Measurements from ENCODE around the gene HEMGN.

The HEMGN gene

DNA sequence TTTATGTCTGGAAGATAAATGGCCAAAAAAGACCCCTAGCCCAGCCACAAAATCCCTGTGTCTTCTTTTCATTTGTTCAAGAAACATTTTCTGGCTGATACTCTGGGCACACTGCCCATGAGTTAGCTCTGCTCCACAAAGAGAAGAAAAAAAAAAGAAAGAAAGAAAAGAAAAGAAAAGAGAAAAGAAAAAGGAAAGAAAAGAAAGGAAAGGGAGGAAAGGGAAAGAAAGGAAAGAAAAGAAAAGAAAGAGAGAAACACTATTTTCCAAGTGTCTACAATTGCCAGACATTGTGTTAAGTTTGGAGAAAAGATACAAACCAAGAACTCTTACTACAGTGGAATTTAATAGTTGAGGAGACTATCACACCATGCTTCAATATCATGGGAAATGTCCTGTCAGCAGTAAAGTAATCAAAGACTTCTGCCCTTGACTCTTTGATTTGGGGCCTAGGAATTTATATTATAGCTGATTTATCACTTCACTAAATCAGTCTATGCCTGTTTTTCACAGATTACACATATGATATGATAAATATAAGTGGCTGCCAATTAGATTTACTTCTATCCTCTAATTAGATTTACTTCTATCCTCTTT, 18.7 kb downstream of the HEMGN start:
- H3K9ac ChIP-seq (ENCODE audit: low read length in 5 of 5) = no peak overlapping the region
- H3K9me3 ChIP-seq (ENCODE audit: control insufficient read depth in 5 of 5, low read length in 5 of 5) = no peaks in the 10 kb centered on the region
- H3K27me3 ChIP-seq (ENCODE audit: control insufficient read depth in 5 of 5, insufficient read depth in 4 of 5, low read length in 5 of 5) = no peaks in the 10 kb centered on the region
- peaks cover 2 to 51% (median 40%) of the 10 kb centered on the region in 5 donors for H3K4me1 ChIP-seq (ENCODE audit: control insufficient read depth in 5 of 5, insufficient read depth in 5 of 5, low read length in 5 of 5)
- no peak overlapping the region for H3K4me3 ChIP-seq (ENCODE audit: low read depth in 1 of 5, low read length in 5 of 5)
- peaks cover 0 to 11% (median 7%) of the 10 kb centered on the region in 5 donors for H3K36me3 ChIP-seq (ENCODE audit: control insufficient read depth in 5 of 5, insufficient read depth in 5 of 5, low read length in 5 of 5)
- peak overlapping the region; percentile 17 for H3K27ac ChIP-seq (ENCODE audit: low read depth, low read length)

DNA sequence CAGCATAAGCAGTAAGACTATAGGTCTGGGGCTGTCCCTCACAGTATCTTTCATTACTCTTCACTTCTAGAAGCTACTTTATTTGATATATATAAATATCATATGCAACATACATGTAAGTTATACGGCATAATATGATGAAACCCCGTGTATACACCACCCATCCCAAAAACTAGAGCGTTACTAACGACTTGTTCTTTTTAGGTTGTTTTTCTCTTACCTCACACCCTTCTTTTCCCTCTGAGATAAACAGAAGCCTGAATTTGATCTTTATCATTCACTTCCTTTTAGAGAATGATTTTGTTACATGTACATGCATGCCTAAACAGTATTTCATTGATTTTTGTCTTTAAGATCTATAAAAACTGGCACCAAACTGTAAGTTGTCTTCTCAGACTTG, 19.4 kb downstream of the HEMGN start:
- H3K36me3 ChIP-seq (ENCODE audit: control insufficient read depth in 5 of 5, insufficient read depth in 5 of 5, low read length in 5 of 5) = peaks cover 0 to 11% (median 7%) of the 10 kb centered on the region in 5 donors
- no peak overlapping the region for H3K27ac ChIP-seq (ENCODE audit: low read depth, low read length)
- H3K4me1 ChIP-seq (ENCODE audit: control insufficient read depth in 5 of 5, insufficient read depth in 5 of 5, low read length in 5 of 5) = peaks cover 2 to 47% (median 39%) of the 10 kb centered on the region in 5 donors
- no peak overlapping the region for H3K9ac ChIP-seq (ENCODE audit: low read length in 5 of 5)
- H3K27me3 ChIP-seq (ENCODE audit: control insufficient read depth in 5 of 5, insufficient read depth in 4 of 5, low read length in 5 of 5) = no peaks in the 10 kb centered on the region
- no peak overlapping the region for H3K4me3 ChIP-seq (ENCODE audit: low read depth in 1 of 5, low read length in 5 of 5)
- no peaks in the 10 kb centered on the region for H3K9me3 ChIP-seq (ENCODE audit: control insufficient read depth in 5 of 5, low read length in 5 of 5)

DNA sequence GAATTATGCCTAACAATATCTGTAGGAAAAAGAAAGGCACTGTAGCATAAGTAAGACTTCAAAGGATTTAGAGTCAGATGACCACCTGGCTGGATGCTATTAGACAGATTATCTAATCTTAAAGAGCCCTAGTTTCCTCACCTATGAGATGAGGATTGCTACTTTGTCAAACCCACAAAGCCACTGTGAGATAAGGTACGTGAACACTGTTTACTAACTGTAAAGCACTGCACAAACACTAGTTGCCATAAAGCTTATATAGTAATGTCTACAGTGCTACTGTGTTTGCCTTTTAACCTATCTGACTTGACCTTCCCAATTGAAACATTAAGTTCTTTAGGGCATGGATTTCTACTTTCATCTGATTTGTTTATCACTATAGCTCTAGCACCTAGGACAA, 26.0 kb downstream of the HEMGN start:
- Histone ChIP-seq H3K9me3 (ENCODE audit: control insufficient read depth in 5 of 5, low read length in 5 of 5) (no peaks in the 10 kb centered on the region), H3K27ac (ENCODE audit: low read depth, low read length) (no peak overlapping the region), H3K4me1 (ENCODE audit: control insufficient read depth in 5 of 5, insufficient read depth in 5 of 5, low read length in 5 of 5) (peaks cover 0 to 42% (median 22%) of the 10 kb centered on the region in 5 donors), H3K9ac (ENCODE audit: low read length in 5 of 5) (no peak overlapping the region), H3K27me3 (ENCODE audit: control insufficient read depth in 5 of 5, insufficient read depth in 4 of 5, low read length in 5 of 5) (no peaks in the 10 kb centered on the region), H3K36me3 (ENCODE audit: control insufficient read depth in 5 of 5, insufficient read depth in 5 of 5, low read length in 5 of 5) (peaks cover 23 to 67% (median 50%) of the 10 kb centered on the region in 5 donors), H3K4me3 (ENCODE audit: low read depth in 1 of 5, low read length in 5 of 5) (no peak overlapping the region)

DNA sequence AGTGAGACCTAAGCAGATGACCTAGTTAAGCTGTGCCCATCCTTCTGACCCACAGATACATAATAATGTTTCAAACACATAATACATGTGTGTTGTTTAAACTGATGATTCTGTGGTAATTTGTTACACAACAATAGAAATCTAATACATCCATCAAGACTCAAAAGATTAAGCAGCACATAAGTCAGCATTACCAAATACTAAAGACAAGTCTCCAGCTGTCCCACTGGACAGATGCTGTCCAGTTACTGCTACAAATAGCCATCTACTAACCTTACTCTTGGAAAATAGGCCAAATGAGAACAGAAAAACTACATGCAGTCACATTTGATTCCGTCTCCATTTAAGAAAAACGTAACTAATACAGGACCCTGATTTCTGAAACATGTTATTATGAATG, 26.4 kb downstream of the HEMGN start:
- no peak overlapping the region for H3K4me3 ChIP-seq (ENCODE audit: low read depth in 1 of 5, low read length in 5 of 5)
- H3K9ac ChIP-seq (ENCODE audit: low read length in 5 of 5) = no peak overlapping the region
- H3K27me3 ChIP-seq (ENCODE audit: control insufficient read depth in 5 of 5, insufficient read depth in 4 of 5, low read length in 5 of 5) = no peaks in the 10 kb centered on the region
- H3K36me3 ChIP-seq (ENCODE audit: control insufficient read depth in 5 of 5, insufficient read depth in 5 of 5, low read length in 5 of 5) = peaks cover 23 to 67% (median 50%) of the 10 kb centered on the region in 5 donors
- no peak overlapping the region for H3K27ac ChIP-seq (ENCODE audit: low read depth, low read length)
- no peaks in the 10 kb centered on the region for H3K9me3 ChIP-seq (ENCODE audit: control insufficient read depth in 5 of 5, low read length in 5 of 5)
- peaks cover 0 to 44% (median 26%) of the 10 kb centered on the region in 5 donors for H3K4me1 ChIP-seq (ENCODE audit: control insufficient read depth in 5 of 5, insufficient read depth in 5 of 5, low read length in 5 of 5)

DNA sequence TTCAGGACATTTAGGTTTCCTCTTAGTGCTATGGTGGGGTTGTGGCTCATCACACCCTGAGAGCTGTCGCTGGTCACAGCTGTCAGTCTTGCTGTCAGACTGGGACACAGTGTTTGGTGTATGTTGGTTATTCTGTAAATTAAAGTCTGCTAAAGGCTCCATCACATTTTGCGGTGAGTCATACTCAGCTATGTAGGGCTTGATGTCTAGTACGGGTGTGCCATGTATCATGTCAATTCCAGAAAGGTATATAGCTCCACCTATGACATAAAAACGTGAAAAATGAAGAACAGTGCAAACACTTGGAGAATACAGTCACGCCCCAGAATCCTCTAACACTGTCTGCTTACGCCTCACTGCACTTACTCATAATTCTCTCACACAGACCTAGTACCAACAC, 27.6 kb downstream of the HEMGN start:
- no peak overlapping the region for H3K27ac ChIP-seq (ENCODE audit: low read depth, low read length)
- H3K27me3 ChIP-seq (ENCODE audit: control insufficient read depth in 5 of 5, insufficient read depth in 4 of 5, low read length in 5 of 5) = no peaks in the 10 kb centered on the region
- H3K4me3 ChIP-seq (ENCODE audit: low read depth in 1 of 5, low read length in 5 of 5) = no peak overlapping the region
- H3K36me3 ChIP-seq (ENCODE audit: control insufficient read depth in 5 of 5, insufficient read depth in 5 of 5, low read length in 5 of 5) = peaks cover 23 to 60% (median 47%) of the 10 kb centered on the region in 5 donors
- peaks cover 5 to 44% (median 28%) of the 10 kb centered on the region in 5 donors for H3K4me1 ChIP-seq (ENCODE audit: control insufficient read depth in 5 of 5, insufficient read depth in 5 of 5, low read length in 5 of 5)
- H3K9ac ChIP-seq (ENCODE audit: low read length in 5 of 5) = no peak overlapping the region
- H3K9me3 ChIP-seq (ENCODE audit: control insufficient read depth in 5 of 5, low read length in 5 of 5) = no peaks in the 10 kb centered on the region

DNA sequence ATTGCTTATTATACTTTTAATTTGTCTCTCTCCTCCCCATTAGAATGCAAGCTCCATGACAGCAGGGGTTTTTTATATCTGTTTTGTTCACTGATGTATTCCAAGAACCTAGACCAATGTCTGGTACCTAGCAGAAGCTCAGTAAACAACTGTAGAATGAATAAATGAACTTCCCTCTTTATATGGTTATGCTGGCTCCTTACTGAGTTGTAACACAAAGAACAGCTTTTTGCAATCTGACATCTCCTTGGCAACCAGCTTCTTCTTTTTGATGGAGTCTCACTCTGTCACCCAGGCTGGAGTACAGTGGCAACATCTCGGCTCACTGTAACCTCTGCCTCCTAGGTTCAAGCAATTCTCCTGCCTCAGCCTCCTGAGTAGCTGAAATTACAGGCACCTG, 29.3 kb downstream of the HEMGN start:
- no peaks in the 10 kb centered on the region for H3K27me3 ChIP-seq (ENCODE audit: control insufficient read depth in 5 of 5, insufficient read depth in 4 of 5, low read length in 5 of 5)
- H3K36me3 ChIP-seq (ENCODE audit: control insufficient read depth in 5 of 5, insufficient read depth in 5 of 5, low read length in 5 of 5) = peaks cover 23 to 59% (median 47%) of the 10 kb centered on the region in 5 donors
- H3K9ac ChIP-seq (ENCODE audit: low read length in 5 of 5) = no peak overlapping the region
- peaks cover 5 to 42% (median 25%) of the 10 kb centered on the region in 5 donors for H3K4me1 ChIP-seq (ENCODE audit: control insufficient read depth in 5 of 5, insufficient read depth in 5 of 5, low read length in 5 of 5)
- no peak overlapping the region for H3K27ac ChIP-seq (ENCODE audit: low read depth, low read length)
- no peaks in the 10 kb centered on the region for H3K9me3 ChIP-seq (ENCODE audit: control insufficient read depth in 5 of 5, low read length in 5 of 5)
- no peak overlapping the region for H3K4me3 ChIP-seq (ENCODE audit: low read depth in 1 of 5, low read length in 5 of 5)

DNA sequence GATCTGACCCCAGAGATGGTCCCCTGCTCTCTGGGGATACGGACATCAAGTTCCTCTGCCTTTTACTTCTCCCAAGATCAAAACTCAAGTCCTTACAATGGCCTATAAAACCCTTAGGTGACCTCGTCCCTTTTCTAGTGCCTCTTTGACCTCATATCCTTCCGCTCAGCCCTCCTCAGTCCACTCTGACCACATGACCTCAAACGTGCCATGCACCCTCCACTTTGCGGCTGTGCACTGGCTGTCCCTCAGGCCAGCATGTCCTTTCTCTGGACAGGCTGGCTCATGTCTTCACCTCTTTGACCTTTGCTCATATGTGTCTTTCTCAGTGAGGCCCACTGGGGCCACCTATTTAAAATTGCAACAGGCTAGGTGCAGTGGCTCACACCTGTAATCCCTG, 30.3 kb downstream of the HEMGN start:
- Histone ChIP-seq H3K36me3 (ENCODE audit: control insufficient read depth in 5 of 5, insufficient read depth in 5 of 5, low read length in 5 of 5) (peaks cover 23 to 52% (median 40%) of the 10 kb centered on the region in 5 donors), H3K27ac (ENCODE audit: low read depth, low read length) (peak overlapping the region; percentile 60), H3K4me1 (ENCODE audit: control insufficient read depth in 5 of 5, insufficient read depth in 5 of 5, low read length in 5 of 5) (peaks cover 5 to 40% (median 25%) of the 10 kb centered on the region in 5 donors)

DNA sequence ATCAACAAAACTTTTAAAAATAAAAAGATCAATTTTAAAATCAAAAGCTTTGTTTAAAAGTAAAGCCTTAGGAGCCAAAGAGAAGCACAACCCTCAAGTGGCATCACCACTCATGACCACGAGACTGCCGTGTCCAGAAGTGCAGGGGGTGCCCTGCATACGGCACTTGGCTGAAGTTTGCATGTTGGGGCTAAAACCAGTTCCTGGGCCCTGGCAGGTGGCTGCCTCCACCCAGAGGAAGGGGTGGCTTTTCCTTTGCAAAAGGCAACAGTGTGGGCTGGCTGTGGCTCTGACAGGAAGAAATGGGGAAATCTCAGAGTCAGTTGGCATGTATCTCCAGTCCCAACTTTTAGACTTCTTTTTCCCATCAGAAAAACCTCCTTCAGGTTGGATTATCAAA, 30.9 kb downstream of the HEMGN start:
- H3K27ac ChIP-seq (ENCODE audit: low read depth, low read length) = peak overlapping the region; percentile 60
- no peak overlapping the region for H3K9ac ChIP-seq (ENCODE audit: low read length in 5 of 5)
- no peaks in the 10 kb centered on the region for H3K27me3 ChIP-seq (ENCODE audit: control insufficient read depth in 5 of 5, insufficient read depth in 4 of 5, low read length in 5 of 5)
- H3K36me3 ChIP-seq (ENCODE audit: control insufficient read depth in 5 of 5, insufficient read depth in 5 of 5, low read length in 5 of 5) = peaks cover 17 to 46% (median 34%) of the 10 kb centered on the region in 5 donors
- peaks cover 5 to 34% (median 21%) of the 10 kb centered on the region in 5 donors for H3K4me1 ChIP-seq (ENCODE audit: control insufficient read depth in 5 of 5, insufficient read depth in 5 of 5, low read length in 5 of 5)
- H3K4me3 ChIP-seq (ENCODE audit: low read depth in 1 of 5, low read length in 5 of 5) = no peak overlapping the region
- H3K9me3 ChIP-seq (ENCODE audit: control insufficient read depth in 5 of 5, low read length in 5 of 5) = no peaks in the 10 kb centered on the region

More for the DNA sequence above, 30.3 kb downstream of the HEMGN start:
- no peaks in the 10 kb centered on the region for H3K9me3 ChIP-seq (ENCODE audit: control insufficient read depth in 5 of 5, low read length in 5 of 5)
- H3K4me3 ChIP-seq (ENCODE audit: low read depth in 1 of 5, low read length in 5 of 5) = no peak overlapping the region
- H3K27me3 ChIP-seq (ENCODE audit: control insufficient read depth in 5 of 5, insufficient read depth in 4 of 5, low read length in 5 of 5) = no peaks in the 10 kb centered on the region
- H3K9ac ChIP-seq (ENCODE audit: low read length in 5 of 5) = no peak overlapping the region

DNA sequence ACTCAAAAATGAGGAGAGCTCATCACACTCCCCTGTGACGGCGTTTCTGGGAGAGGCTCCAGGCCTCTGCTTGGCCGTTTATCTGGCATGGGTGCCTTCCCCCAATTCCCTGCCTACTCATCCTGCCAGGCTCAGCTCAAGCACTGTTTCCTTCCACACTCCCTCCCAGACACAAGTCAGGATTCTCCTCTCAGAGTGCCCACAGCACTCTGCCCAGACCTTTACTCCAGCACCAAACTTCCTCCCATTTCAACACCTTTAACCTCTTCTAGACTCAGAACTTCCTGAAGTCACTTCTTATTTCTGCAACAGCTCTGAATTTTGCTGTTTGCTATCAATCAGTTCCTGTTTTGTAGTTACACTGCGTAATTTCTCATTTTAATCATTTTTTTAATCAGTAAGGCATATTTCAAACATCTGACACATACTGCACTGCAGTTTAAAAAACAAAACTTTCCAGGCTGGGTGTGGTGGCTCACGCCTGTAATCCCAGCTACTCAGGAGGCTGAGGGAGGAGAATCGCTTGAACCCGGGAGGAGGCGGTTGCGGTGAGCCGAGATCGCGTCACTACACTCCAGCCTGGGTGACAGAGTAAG, 31.6 kb downstream of the HEMGN start:
- Histone ChIP-seq H3K27ac (ENCODE audit: low read depth, low read length) (peak overlapping the region; percentile 60), H3K27me3 (ENCODE audit: control insufficient read depth in 5 of 5, insufficient read depth in 4 of 5, low read length in 5 of 5) (no peaks in the 10 kb centered on the region), H3K4me3 (ENCODE audit: low read depth in 1 of 5, low read length in 5 of 5) (peak overlapping the region in 3 of 5 donors; percentile 13 to 41 (median 23)), H3K36me3 (ENCODE audit: control insufficient read depth in 5 of 5, insufficient read depth in 5 of 5, low read length in 5 of 5) (peaks cover 11 to 39% (median 27%) of the 10 kb centered on the region in 5 donors), H3K9me3 (ENCODE audit: control insufficient read depth in 5 of 5, low read length in 5 of 5) (no peaks in the 10 kb centered on the region), H3K9ac (ENCODE audit: low read length in 5 of 5) (peak overlapping the region in 3 of 5 donors; percentile 29 to 70 (median 51)), H3K4me1 (ENCODE audit: control insufficient read depth in 5 of 5, insufficient read depth in 5 of 5, low read length in 5 of 5) (peaks cover 5 to 27% (median 23%) of the 10 kb centered on the region in 5 donors)

DNA sequence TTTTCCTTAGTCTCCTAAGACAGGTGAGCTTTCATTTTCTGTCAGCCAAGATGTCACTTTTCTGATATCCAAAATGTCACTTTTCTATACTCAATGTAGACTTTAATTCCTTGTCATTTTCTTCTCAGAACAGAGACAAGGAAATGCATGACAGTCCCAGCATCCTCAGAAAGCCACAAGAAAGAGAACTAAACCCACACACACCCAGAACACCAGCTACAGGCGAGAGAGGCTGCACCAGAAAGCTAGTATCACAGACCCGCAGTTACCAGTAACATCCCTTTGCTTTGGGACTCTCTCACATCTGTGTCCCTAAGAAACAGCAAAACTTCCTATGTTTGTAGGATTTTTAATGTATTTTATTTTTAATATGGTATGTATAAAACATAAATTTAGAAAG, 32.7 kb downstream of the HEMGN start:
- H3K4me1 ChIP-seq (ENCODE audit: control insufficient read depth in 5 of 5, insufficient read depth in 5 of 5, low read length in 5 of 5) = peaks cover 7 to 36% (median 34%) of the 10 kb centered on the region in 5 donors
- no peaks in the 10 kb centered on the region for H3K9me3 ChIP-seq (ENCODE audit: control insufficient read depth in 5 of 5, low read length in 5 of 5)
- no peak overlapping the region for H3K4me3 ChIP-seq (ENCODE audit: low read depth in 1 of 5, low read length in 5 of 5)
- no peaks in the 10 kb centered on the region for H3K27me3 ChIP-seq (ENCODE audit: control insufficient read depth in 5 of 5, insufficient read depth in 4 of 5, low read length in 5 of 5)
- no peak overlapping the region for H3K9ac ChIP-seq (ENCODE audit: low read length in 5 of 5)
- H3K27ac ChIP-seq (ENCODE audit: low read depth, low read length) = peak overlapping the region; percentile 60
- H3K36me3 ChIP-seq (ENCODE audit: control insufficient read depth in 5 of 5, insufficient read depth in 5 of 5, low read length in 5 of 5) = peaks cover 9 to 28% (median 16%) of the 10 kb centered on the region in 5 donors
